Lower leg skin (tissue), 4 donors: ENCODE results near the gene ENAH. TPM values are rescaled to one million over a fixed set of nuclear protein-coding genes. Genes with fewer than 3 reads are reported as not detected.
A peak's percentile ranks its signal among the peaks of the same experiment; 100 is the strongest.
"Not testable (repeated sequence)": the region's sequence is repeated elsewhere in the genome, so short reads cannot be mapped to it uniquely, and the experiment has no call there.

Source experiments
- DNase-seq, 2 donors: peaks; one replicate each; pipeline ENCODE4 v3.0.0-alpha.2; 2019; ENCODE audit warnings: low spot score in 2 of 2
- H3K4me3 ChIP-seq: fragments of 200-600 bp; sonication (generic); 2 replicates; pipeline ENCODE4 v1.5.1; 2017; ENCODE audit warnings: mild to moderate bottlenecking, low read depth; ENCODE audit not compliant: poor library complexity, severe bottlenecking
- POLR2A ChIP-seq, 2 donors: fragments of 450-650 bp; IDR thresholded peaks; one replicate each; pipeline ENCODE4 v1.6.1; 2016 to 2017; ENCODE audit warnings: antibody characterized with exemption in 2 of 2, mild to moderate bottlenecking in 1 of 2, moderate library complexity in 1 of 2
- WGBS, 2 donors: methylation state at CpG; one replicate each; pipeline ENCODE4 v1.1.5; 2018; 5-methylcytosine and 5-hydroxymethylcytosine counted together
- intact Hi-C: fragments of 100-400 bp; cut with DNase I; formaldehyde crosslinking; loops from one replicate; pipeline ENCODE4 v1.15.0; 2023; ENCODE audit warnings: low total_unique reads
- total RNA-seq, 4 donors: library from RNA; depleted of rRNA; stranded (reverse); fragments of >200 nt; gene quantifications; one replicate each; pipeline ENCODE4 v1.1.0, GENCODE V29; 2016
- TF ChIP-seq, protein P1 (sequence below), 3 donors: fragments of 450-650 bp; IDR thresholded peaks; one replicate each; pipeline ENCODE4 v1.5.1; 2016; ENCODE audit warnings: antibody characterized with exemption in 3 of 3, mild to moderate bottlenecking in 3 of 3, moderate library complexity in 2 of 3

ENAH gene
- total RNA-seq, 4 donors from 2014 or later: 32.5 to 37.4 (median 35.2) TPM

DNA sequence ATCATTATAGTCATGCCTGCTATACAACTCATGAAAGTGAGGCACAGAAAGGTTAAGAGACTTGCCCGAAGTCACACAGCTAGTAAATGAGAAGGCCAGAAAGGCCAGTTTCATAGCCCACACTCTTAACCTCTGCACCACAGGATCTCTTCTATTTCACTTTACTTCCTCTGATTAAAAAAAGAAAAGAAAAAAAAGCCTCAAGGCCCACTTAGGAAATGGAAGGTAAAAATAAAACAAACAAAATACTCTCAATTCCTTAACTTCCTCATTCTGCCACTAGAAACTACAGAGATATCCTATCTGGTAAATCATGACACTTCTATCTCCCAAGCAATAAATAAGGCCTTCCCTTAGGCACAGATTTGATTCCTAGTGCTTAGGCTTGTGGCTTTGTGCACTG lies 7.6 kb upstream of the ENAH start:
- intact Hi-C loops: no loop called here
- WGBS, 2 donors: 84 to 100% methylated on average over 1 of the region's 1 CpG
- H3K4me3 ChIP-seq: no peak overlapping the region
- TF ChIP-seq, protein P1, sequence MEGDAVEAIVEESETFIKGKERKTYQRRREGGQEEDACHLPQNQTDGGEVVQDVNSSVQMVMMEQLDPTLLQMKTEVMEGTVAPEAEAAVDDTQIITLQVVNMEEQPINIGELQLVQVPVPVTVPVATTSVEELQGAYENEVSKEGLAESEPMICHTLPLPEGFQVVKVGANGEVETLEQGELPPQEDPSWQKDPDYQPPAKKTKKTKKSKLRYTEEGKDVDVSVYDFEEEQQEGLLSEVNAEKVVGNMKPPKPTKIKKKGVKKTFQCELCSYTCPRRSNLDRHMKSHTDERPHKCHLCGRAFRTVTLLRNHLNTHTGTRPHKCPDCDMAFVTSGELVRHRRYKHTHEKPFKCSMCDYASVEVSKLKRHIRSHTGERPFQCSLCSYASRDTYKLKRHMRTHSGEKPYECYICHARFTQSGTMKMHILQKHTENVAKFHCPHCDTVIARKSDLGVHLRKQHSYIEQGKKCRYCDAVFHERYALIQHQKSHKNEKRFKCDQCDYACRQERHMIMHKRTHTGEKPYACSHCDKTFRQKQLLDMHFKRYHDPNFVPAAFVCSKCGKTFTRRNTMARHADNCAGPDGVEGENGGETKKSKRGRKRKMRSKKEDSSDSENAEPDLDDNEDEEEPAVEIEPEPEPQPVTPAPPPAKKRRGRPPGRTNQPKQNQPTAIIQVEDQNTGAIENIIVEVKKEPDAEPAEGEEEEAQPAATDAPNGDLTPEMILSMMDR (IDR thresholded peaks at IDR 0.05): no peak
- no peak for TF ChIP-seq POLR2A (IDR thresholded peaks at IDR 0.05)
- no peak for DNase-seq

DNA sequence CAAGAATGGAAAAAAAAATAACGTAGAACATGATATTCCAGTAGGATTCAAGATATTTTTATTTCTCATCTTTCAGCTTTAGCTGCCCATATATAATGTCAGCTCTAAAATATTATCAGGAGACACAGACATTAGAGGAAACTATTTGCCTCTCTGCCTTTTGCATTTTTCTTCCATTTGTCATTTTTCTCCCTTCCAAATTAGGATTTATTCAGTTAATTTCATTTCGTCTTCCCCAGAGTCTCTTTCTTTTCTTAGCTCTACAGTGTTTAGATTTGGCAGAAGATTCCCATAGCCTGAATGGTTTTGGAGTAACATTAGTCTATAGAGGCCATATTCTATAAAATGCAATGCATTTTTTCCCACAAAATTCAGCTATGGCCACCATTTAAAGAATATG lies 5.1 kb upstream of the ENAH start:
- no peak overlapping the region for H3K4me3 ChIP-seq
- intact Hi-C loops: no loop called here
- WGBS, 2 donors: 37 to 44% methylated on average over 2 of the region's 2 CpGs
- no peak for DNase-seq
- no peak for TF ChIP-seq POLR2A (IDR thresholded peaks at IDR 0.05)
- TF ChIP-seq, protein P1 (IDR thresholded peaks at IDR 0.05): no peak

DNA sequence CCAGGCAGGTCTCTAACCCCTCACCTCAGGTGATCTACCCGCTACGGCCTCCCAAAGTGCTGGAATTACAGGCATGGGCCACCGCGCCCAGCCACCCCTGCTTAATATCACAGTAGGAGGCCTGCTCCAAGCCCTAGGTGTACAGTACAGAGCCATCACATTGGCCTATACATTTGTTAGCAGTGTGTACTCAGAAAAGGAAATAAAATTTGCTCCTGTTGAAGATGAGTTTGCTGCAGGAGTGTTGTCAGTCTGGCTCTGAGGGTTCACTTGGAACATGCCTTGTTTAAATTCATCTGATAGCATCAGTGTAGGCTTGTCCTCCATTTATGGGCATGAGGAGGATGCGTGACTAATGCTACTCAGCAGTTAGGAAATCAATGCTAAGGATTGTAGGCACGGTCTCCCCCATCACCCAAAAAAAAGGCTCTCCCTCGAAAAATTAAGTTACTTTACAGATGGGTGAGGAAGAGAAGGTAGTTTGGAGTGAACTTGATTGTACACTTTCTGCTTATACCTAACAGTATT lies 4.6 kb upstream of the ENAH start:
- intact Hi-C loops: no loop called here
- TF ChIP-seq, protein P1 (IDR thresholded peaks at IDR 0.05): no peak
- TF ChIP-seq POLR2A (IDR thresholded peaks at IDR 0.05): no peak
- 35 to 67% methylated on average over 7 of the region's 7 CpGs for WGBS, 2 donors
- no peak for DNase-seq
- no peak overlapping the region for H3K4me3 ChIP-seq

DNA sequence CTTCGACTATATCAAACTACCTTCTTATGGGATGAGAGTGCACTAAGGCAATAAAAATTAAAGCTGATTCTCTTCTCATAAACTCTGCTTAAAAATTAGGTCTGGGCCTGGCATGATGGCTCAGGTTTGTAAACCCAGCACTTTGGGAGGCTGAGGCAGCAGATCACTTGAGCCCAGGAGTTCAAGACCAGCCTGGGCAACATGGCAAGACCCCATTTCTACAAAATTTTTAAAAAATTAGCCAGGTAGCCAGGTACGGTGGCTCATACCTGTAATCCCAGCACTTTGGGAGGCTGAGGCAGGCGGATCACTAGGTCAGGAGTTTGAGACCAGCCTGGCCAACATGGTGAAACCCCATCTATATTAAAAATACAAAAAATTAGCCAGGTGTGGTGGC lies 3.3 kb upstream of the ENAH start:
- intact Hi-C loops, DNase-seq, H3K4me3 ChIP-seq: not testable (repeated sequence)
- 86 to 91% methylated on average over 3 of the region's 3 CpGs for WGBS, 2 donors

DNA sequence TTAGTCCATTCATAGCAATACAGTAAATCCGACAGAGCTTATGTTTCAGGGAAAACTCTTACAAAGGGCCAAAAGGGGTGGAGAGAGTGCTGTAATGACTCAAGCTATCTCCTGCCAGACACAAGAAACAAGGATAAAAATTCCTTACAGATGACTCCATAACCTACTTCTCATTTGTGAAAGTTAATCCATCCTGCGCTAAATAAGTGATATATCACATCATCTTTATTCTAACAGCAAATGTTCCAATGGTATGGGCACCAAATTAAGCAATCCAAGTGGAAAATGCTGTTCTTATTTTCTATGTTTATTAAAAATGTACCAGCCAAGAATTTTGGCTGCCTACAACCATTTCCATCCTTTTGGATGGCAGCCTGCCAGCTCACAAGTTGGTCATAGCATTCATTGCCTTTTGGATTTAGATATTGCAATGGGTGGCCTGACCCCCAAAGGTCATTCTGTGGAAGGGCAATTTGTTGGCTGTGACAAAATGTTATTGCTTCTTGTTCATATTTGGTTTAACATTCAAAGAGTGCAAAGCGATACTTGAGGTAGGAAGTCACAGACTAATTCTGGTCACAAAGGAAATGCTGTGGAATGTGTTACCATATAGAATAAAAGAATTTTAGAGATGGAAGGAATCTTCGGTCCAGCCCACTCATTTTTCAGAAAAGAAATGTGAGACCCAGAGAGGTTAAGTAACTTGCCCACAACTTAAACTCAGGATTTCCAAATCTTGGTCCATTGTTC lies 2.8 kb upstream of the ENAH start:
- intact Hi-C loops: no loop called here
- DNase-seq: peak in 1 of 2 donors; percentile 86
- no peak overlapping the region for H3K4me3 ChIP-seq
- TF ChIP-seq, protein P1 (IDR thresholded peaks at IDR 0.05): no peak
- TF ChIP-seq POLR2A (IDR thresholded peaks at IDR 0.05): no peak
- 35 to 49% methylated on average over 4 of the region's 4 CpGs for WGBS, 2 donors

DNA sequence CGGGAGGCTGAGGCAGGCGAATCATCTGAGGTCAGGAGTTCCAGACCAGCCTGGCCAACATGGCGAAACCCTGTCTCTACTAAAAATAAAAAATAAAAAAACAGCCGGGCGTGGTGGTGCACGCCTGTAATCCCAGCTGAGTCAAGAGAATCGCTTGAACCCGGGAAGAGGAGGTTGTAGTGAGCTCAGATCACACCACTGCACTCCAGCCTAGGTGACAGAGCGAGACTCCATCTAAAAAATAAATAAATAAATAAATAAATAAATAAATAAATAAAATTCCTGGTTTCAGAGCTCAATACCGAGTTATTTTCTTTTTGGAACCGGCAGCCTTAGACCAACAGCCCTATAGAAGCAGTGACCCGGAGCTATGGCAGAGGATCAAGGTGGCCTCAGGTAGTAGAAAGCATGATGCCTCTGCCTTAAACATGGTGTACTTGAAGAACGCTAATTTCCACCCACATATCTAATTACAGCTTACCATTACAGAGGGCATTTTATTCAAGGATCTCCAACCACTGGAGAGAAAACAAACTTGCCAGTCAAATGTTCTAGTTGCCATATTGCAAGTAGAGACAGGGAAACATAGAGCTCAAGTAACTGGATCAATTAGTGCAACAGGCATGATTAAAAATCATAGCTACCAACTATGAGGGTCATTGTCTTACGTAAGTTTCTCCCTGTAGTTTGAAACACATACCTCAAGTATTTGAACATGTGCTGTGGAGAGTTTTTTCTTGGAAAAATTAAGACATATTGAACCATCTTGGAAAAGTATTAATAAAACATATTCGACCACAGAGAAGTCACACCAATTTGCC lies 2.0 kb upstream of the ENAH start:
- intact Hi-C loops: no loop called here
- WGBS, 2 donors: 48 to 61% methylated on average over 15 of the region's 15 CpGs
- no peak overlapping the region for H3K4me3 ChIP-seq

More for the DNA sequence above, 2.0 kb upstream of the ENAH start:
- DNase-seq: no peak
- TF ChIP-seq, protein P1 (IDR thresholded peaks at IDR 0.05): no peak
- no peak for TF ChIP-seq POLR2A (IDR thresholded peaks at IDR 0.05)
